ENCODE data around the gene ZNF177. TPM values are rescaled to one million over a fixed set of nuclear protein-coding genes. Genes with fewer than 3 reads are reported as not detected.

ZNF177 gene
- total RNA-seq, 2 donors from 2014 or later, result 5.6 to 10.6 TPM

DNA sequence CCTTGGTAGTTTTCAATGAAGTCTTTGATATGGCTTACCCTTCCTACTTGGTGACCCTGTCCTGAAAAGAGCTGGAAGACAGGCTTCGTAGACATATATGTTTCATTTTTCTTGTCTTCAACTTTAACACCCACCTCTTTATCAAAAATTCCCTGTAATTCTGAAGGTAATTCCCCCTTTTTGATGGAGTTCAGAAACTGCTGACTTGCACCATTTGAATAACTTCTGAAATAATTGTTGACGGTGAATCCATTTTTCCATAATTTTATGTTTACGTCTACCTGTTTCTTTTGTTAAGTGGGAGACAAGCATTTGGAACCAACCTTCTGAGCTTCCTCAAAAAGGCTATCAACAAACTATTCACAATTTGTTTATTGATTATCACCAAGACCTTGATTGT lies 14.6 kb upstream of the ZNF177 start:
- Histone ChIP-seq H3K27me3 (ENCODE audit: control insufficient read depth, insufficient read depth, low read length, poor library complexity, severe bottlenecking) (no peaks in the 10 kb centered on the region), H3K4me3 (ENCODE audit: low read length) (no peak overlapping the region), H3K36me3 (ENCODE audit: control insufficient read depth, insufficient read depth, low read length) (peaks cover 39% of the 10 kb centered on the region), H3K27ac (ENCODE audit: low read depth, low read length) (no peak overlapping the region), H3K9ac (ENCODE audit: extremely low read depth, low read length, poor library complexity, severe bottlenecking) (no peak overlapping the region), H3K4me1 (ENCODE audit: control insufficient read depth, insufficient read depth, low read length) (no peaks in the 10 kb centered on the region), H3K9me3 (ENCODE audit: control insufficient read depth, low read length) (peaks cover 94% of the 10 kb centered on the region)
- TF ChIP-seq, protein P1, sequence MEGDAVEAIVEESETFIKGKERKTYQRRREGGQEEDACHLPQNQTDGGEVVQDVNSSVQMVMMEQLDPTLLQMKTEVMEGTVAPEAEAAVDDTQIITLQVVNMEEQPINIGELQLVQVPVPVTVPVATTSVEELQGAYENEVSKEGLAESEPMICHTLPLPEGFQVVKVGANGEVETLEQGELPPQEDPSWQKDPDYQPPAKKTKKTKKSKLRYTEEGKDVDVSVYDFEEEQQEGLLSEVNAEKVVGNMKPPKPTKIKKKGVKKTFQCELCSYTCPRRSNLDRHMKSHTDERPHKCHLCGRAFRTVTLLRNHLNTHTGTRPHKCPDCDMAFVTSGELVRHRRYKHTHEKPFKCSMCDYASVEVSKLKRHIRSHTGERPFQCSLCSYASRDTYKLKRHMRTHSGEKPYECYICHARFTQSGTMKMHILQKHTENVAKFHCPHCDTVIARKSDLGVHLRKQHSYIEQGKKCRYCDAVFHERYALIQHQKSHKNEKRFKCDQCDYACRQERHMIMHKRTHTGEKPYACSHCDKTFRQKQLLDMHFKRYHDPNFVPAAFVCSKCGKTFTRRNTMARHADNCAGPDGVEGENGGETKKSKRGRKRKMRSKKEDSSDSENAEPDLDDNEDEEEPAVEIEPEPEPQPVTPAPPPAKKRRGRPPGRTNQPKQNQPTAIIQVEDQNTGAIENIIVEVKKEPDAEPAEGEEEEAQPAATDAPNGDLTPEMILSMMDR (conservative IDR thresholded peaks at IDR 0.05), result no peak
- peaks cover 78% of the 10 kb centered on the region for H3K36me3 Mint-ChIP-seq (ENCODE audit: low read depth)
- 97 to 99% methylated on average over 3 of the region's 3 CpGs for WGBS, 2 experiments (ENCODE audit: insufficient coverage in 1 of 2, insufficient read length in 1 of 2)
- no peaks in the 10 kb centered on the region for H3K4me1 Mint-ChIP-seq
- DNase-seq, result no peak
- H3K4me3 Mint-ChIP-seq, result no peak overlapping the region
- no peaks in the 10 kb centered on the region for H3K27me3 Mint-ChIP-seq (ENCODE audit: insufficient read depth)
- peaks cover 93% of the 10 kb centered on the region for H3K9me3 Mint-ChIP-seq
- no peak overlapping the region for H3K27ac Mint-ChIP-seq

DNA sequence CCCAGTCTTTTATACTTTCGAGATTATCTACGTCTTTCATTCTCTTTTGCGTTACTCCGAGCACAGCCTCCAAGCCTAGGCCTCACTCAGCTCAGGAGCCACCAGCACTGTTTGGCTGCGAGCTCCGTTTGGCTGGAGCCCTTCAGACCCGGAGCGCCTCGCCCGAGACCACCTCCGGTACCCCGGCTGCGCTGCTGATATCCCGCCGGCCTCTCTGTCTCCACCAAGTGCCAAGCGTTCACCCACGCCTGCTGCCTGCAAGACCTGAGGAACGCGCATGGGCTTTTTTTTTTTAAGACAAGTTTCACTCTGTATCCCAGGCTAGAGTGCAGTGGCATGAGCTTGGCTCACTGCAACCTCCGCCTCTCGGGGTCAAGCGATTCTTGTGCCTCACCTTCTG lies 14.1 kb upstream of the ZNF177 start:
- Mint-ChIP-seq H3K4me3 (no peak overlapping the region), H3K36me3 (ENCODE audit: low read depth) (peaks cover 75% of the 10 kb centered on the region), H3K27me3 (ENCODE audit: insufficient read depth) (no peaks in the 10 kb centered on the region), H3K27ac (no peak overlapping the region), H3K9me3 (peaks cover 91% of the 10 kb centered on the region), H3K4me1 (no peaks in the 10 kb centered on the region)
- Histone ChIP-seq H3K4me1 (ENCODE audit: control insufficient read depth, insufficient read depth, low read length) (no peaks in the 10 kb centered on the region), H3K27ac (ENCODE audit: low read depth, low read length) (no peak overlapping the region), H3K36me3 (ENCODE audit: control insufficient read depth, insufficient read depth, low read length) (peaks cover 36% of the 10 kb centered on the region), H3K9ac (ENCODE audit: extremely low read depth, low read length, poor library complexity, severe bottlenecking) (no peak overlapping the region), H3K9me3 (ENCODE audit: control insufficient read depth, low read length) (peaks cover 91% of the 10 kb centered on the region), H3K27me3 (ENCODE audit: control insufficient read depth, insufficient read depth, low read length, poor library complexity, severe bottlenecking) (no peaks in the 10 kb centered on the region), H3K4me3 (ENCODE audit: low read length) (no peak overlapping the region)
- TF ChIP-seq, protein P1 (conservative IDR thresholded peaks at IDR 0.05), result no peak
- 93 to 96% methylated on average over 22 of the region's 22 CpGs for WGBS, 2 experiments (ENCODE audit: insufficient coverage in 1 of 2, insufficient read length in 1 of 2)
- DNase-seq, result no peak

DNA sequence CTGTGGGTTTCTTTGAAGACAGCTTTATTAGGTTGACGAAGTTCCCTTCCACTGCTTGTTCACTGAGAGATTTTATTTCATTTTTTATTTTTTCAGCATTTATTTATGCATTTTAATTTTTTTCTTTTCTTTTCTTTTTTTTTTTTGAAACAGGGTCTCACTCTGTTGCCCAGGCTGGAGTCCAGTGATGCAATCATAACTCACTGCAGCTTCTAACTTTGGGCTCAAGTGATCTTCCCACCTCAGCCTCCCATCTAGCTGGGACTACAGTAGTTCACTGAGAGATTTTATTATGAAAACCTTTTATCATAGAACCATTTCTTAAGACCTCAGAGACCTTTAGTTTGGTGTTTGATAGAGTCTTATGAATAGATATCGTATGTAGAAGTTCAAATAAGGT lies 10.3 kb upstream of the ZNF177 start:
- peaks cover 79% of the 10 kb centered on the region for H3K36me3 Mint-ChIP-seq (ENCODE audit: low read depth)
- peaks cover 82% of the 10 kb centered on the region for H3K9me3 ChIP-seq (ENCODE audit: control insufficient read depth, low read length)
- no peak overlapping the region for H3K27ac Mint-ChIP-seq
- H3K27me3 Mint-ChIP-seq (ENCODE audit: insufficient read depth), result no peaks in the 10 kb centered on the region
- no peaks in the 10 kb centered on the region for H3K4me1 ChIP-seq (ENCODE audit: control insufficient read depth, insufficient read depth, low read length)
- H3K27ac ChIP-seq (ENCODE audit: low read depth, low read length), result no peak overlapping the region
- no peak overlapping the region for H3K4me3 Mint-ChIP-seq
- no peak for DNase-seq
- peaks cover 29% of the 10 kb centered on the region for H3K36me3 ChIP-seq (ENCODE audit: control insufficient read depth, insufficient read depth, low read length)
- no peak overlapping the region for H3K9ac ChIP-seq (ENCODE audit: extremely low read depth, low read length, poor library complexity, severe bottlenecking)
- H3K4me3 ChIP-seq (ENCODE audit: low read length), result no peak overlapping the region
- 100% methylated on average over 2 of the region's 2 CpGs; no CpG with 5 or more reads in 1 of the 2 experiments for WGBS, 2 experiments (ENCODE audit: insufficient coverage in 1 of 2, insufficient read length in 1 of 2)
- H3K4me1 Mint-ChIP-seq, result no peaks in the 10 kb centered on the region
- no peaks in the 10 kb centered on the region for H3K27me3 ChIP-seq (ENCODE audit: control insufficient read depth, insufficient read depth, low read length, poor library complexity, severe bottlenecking)
- TF ChIP-seq, protein P1 (conservative IDR thresholded peaks at IDR 0.05), result no peak
- peaks cover 92% of the 10 kb centered on the region for H3K9me3 Mint-ChIP-seq
